ENCODE measurements around the gene COL25A1. TPM values are rescaled to one million over a fixed set of nuclear protein-coding genes. Genes with fewer than 3 reads are reported as not detected.
A peak's percentile ranks its signal among the peaks of the same experiment; 100 is the strongest.

Gene COL25A1
- total and polyA plus RNA-seq, 2 experiments from 2014 or later: 0.25 TPM; not detected in 1

- Histone ChIP-seq H3K9me3 (ENCODE audit: low read depth) (no peaks in the 10 kb centered on the region), H3K4me3 (no peak overlapping the region), H3K79me2 (ENCODE audit: insufficient read depth) (no peaks in the 10 kb centered on the region), H4K20me1 (ENCODE audit: insufficient read depth) (no peaks in the 10 kb centered on the region), H3K9me2 (ENCODE audit: insufficient read depth) (no peaks in the 10 kb centered on the region), H3K9ac (no peak overlapping the region), H3K4me2 (ENCODE audit: unreplicated experiment) (no peak overlapping the region), H3K27ac (no peak overlapping the region), H3K36me3 (ENCODE audit: low read depth) (no peaks in the 10 kb centered on the region), H3F3A (ENCODE audit: insufficient read depth) (no peaks in the 10 kb centered on the region), H3K4me1 (ENCODE audit: insufficient read depth) (no peaks in the 10 kb centered on the region; the same call in 1 of the 2 replicates), H2AFZ (no peak overlapping the region), H3K27me3 (replicated peaks; ENCODE audit: insufficient read depth) (no peaks in the 10 kb centered on the region)
- peak; percentile 34 for DNase-seq
- TF ChIP-seq EZH2phosphoT487 (IDR thresholded peaks at IDR 0.05; ENCODE audit: insufficient read depth, low read depth) (no peak), EZH2 (IDR thresholded peaks at IDR 0.05; ENCODE audit: insufficient read depth, poor library complexity, severe bottlenecking) (no peak)
- in situ Hi-C loops (cut with MboI): no loop called here
Measured at GRCh38 chr4:109171070-109171469, 131.4 kb downstream of the COL25A1 start.

GRCh38 chr4:109169170-109169569 is 133.3 kb downstream of the COL25A1 start:
- Histone ChIP-seq H3K27ac (no peak overlapping the region), H3K9me2 (ENCODE audit: insufficient read depth) (no peaks in the 10 kb centered on the region), H2AFZ (no peak overlapping the region), H3K9me3 (ENCODE audit: low read depth) (no peaks in the 10 kb centered on the region), H3K4me1 (ENCODE audit: insufficient read depth) (peaks cover 2% of the 10 kb centered on the region; the same call in 1 of the 2 replicates), H3K27me3 (replicated peaks; ENCODE audit: insufficient read depth) (no peaks in the 10 kb centered on the region), H3K36me3 (ENCODE audit: low read depth) (no peaks in the 10 kb centered on the region), H4K20me1 (ENCODE audit: insufficient read depth) (no peaks in the 10 kb centered on the region), H3F3A (ENCODE audit: insufficient read depth) (no peaks in the 10 kb centered on the region), H3K9ac (no peak overlapping the region), H3K4me2 (ENCODE audit: unreplicated experiment) (no peak overlapping the region), H3K4me3 (no peak overlapping the region), H3K79me2 (ENCODE audit: insufficient read depth) (no peaks in the 10 kb centered on the region)
- no peak for TF ChIP-seq EZH2 (IDR thresholded peaks at IDR 0.05; ENCODE audit: insufficient read depth, poor library complexity, severe bottlenecking)
- TF ChIP-seq EZH2phosphoT487 (IDR thresholded peaks at IDR 0.05; ENCODE audit: insufficient read depth, low read depth): no peak
- in situ Hi-C loops (cut with MboI): no loop called here
- WGBS, 2 experiments (ENCODE audit: low coverage in 1 of 2, low lambda C conversion rate in 2 of 2, missing lambda C conversion rate in 2 of 2): 3 to 12% methylated on average over 1 of the region's 1 CpG
- peak; percentile 18 for DNase-seq

- H3K4me2 ChIP-seq (ENCODE audit: unreplicated experiment): no peak overlapping the region
- in situ Hi-C loops (cut with MboI): no loop called here
- WGBS, 2 experiments (ENCODE audit: low coverage in 1 of 2, low lambda C conversion rate in 2 of 2, missing lambda C conversion rate in 2 of 2): 65% methylated on average over 3 of the region's 3 CpGs
Measured at GRCh38 chr4:109166586-109166985, 135.9 kb downstream of the COL25A1 start.

GRCh38 chr4:109166126-109166525 is 136.3 kb downstream of the COL25A1 start:
- H2AFZ ChIP-seq: no peak overlapping the region
- DNase-seq: no peak
- H3K9me2 ChIP-seq (ENCODE audit: insufficient read depth): no peaks in the 10 kb centered on the region
- H3K36me3 ChIP-seq (ENCODE audit: low read depth): no peaks in the 10 kb centered on the region
- no peak overlapping the region for H3K27ac ChIP-seq
- no peaks in the 10 kb centered on the region for H3K79me2 ChIP-seq (ENCODE audit: insufficient read depth)
- H3F3A ChIP-seq (ENCODE audit: insufficient read depth): no peaks in the 10 kb centered on the region
- no peak overlapping the region for H3K4me3 ChIP-seq
- in situ Hi-C loops (cut with MboI): no loop called here
- H3K4me1 ChIP-seq (ENCODE audit: insufficient read depth): peaks cover 7% of the 10 kb centered on the region; the same call in 1 of the 2 replicates
- no peak for TF ChIP-seq EZH2 (IDR thresholded peaks at IDR 0.05; ENCODE audit: insufficient read depth, poor library complexity, severe bottlenecking)
- no peaks in the 10 kb centered on the region for H4K20me1 ChIP-seq (ENCODE audit: insufficient read depth)
- no peaks in the 10 kb centered on the region for H3K27me3 ChIP-seq (replicated peaks; ENCODE audit: insufficient read depth)
- H3K9me3 ChIP-seq (ENCODE audit: low read depth): no peaks in the 10 kb centered on the region
- H3K4me2 ChIP-seq (ENCODE audit: unreplicated experiment): no peak overlapping the region
- H3K9ac ChIP-seq: no peak overlapping the region

More at GRCh38 chr4:109166586-109166985, 135.9 kb downstream of the COL25A1 start:
- Histone ChIP-seq H3K27me3 (replicated peaks; ENCODE audit: insufficient read depth) (no peaks in the 10 kb centered on the region), H3K4me3 (no peak overlapping the region), H3K9ac (no peak overlapping the region), H3K4me1 (ENCODE audit: insufficient read depth) (peaks cover 7% of the 10 kb centered on the region; the same call in 1 of the 2 replicates), H3K27ac (no peak overlapping the region), H4K20me1 (ENCODE audit: insufficient read depth) (no peaks in the 10 kb centered on the region), H2AFZ (no peak overlapping the region), H3K9me3 (ENCODE audit: low read depth) (no peaks in the 10 kb centered on the region), H3F3A (ENCODE audit: insufficient read depth) (no peaks in the 10 kb centered on the region), H3K79me2 (ENCODE audit: insufficient read depth) (no peaks in the 10 kb centered on the region), H3K36me3 (ENCODE audit: low read depth) (no peaks in the 10 kb centered on the region), H3K9me2 (ENCODE audit: insufficient read depth) (no peaks in the 10 kb centered on the region)
- TF ChIP-seq EZH2 (IDR thresholded peaks at IDR 0.05; ENCODE audit: insufficient read depth, poor library complexity, severe bottlenecking): no peak
- no peak for TF ChIP-seq EZH2phosphoT487 (IDR thresholded peaks at IDR 0.05; ENCODE audit: insufficient read depth, low read depth)
- no peak for DNase-seq

GRCh38 chr4:109164011-109164410 is 138.4 kb downstream of the COL25A1 start:
- no peak overlapping the region for H2AFZ ChIP-seq
- no peaks in the 10 kb centered on the region for H3K79me2 ChIP-seq (ENCODE audit: insufficient read depth)
- H3K9ac ChIP-seq: no peak overlapping the region
- H3K4me2 ChIP-seq (ENCODE audit: unreplicated experiment): no peak overlapping the region
- no peak overlapping the region for H3K27ac ChIP-seq
- H3K27me3 ChIP-seq (replicated peaks; ENCODE audit: insufficient read depth): no peaks in the 10 kb centered on the region
- no peaks in the 10 kb centered on the region for H3F3A ChIP-seq (ENCODE audit: insufficient read depth)
- no peaks in the 10 kb centered on the region for H3K9me2 ChIP-seq (ENCODE audit: insufficient read depth)
- no peaks in the 10 kb centered on the region for H4K20me1 ChIP-seq (ENCODE audit: insufficient read depth)
- H3K36me3 ChIP-seq (ENCODE audit: low read depth): no peaks in the 10 kb centered on the region
- in situ Hi-C loops (cut with MboI): no loop called here
- TF ChIP-seq EZH2 (IDR thresholded peaks at IDR 0.05; ENCODE audit: insufficient read depth, poor library complexity, severe bottlenecking) (no peak), EZH2phosphoT487 (IDR thresholded peaks at IDR 0.05; ENCODE audit: insufficient read depth, low read depth) (no peak)
- H3K4me3 ChIP-seq: no peak overlapping the region
- H3K4me1 ChIP-seq (ENCODE audit: insufficient read depth): peaks cover 7% of the 10 kb centered on the region; the same call in 1 of the 2 replicates
- no peaks in the 10 kb centered on the region for H3K9me3 ChIP-seq (ENCODE audit: low read depth)
- DNase-seq: peak; percentile 31
